Neural cell (in vitro differentiated cells): ENCODE data around the gene HSD17B4. TPM values are rescaled to one million over a fixed set of nuclear protein-coding genes. Genes with fewer than 3 reads are reported as not detected.

Experiments
- H2AFZ ChIP-seq: fragments of 200-600, 300-800 bp; sonication (generic), shearing (Covaris generic); 2 replicates; pipeline ENCODE4 v1.6.0; 2014; ENCODE audit warnings: low read depth, mild to moderate bottlenecking, antibody characterized with exemption, low read length, moderate library complexity
- H3F3A ChIP-seq: fragments of 200-600 bp; shearing (Covaris generic); 2 replicates; pipeline ENCODE4 v1.6.1; 2016; ENCODE audit warnings: mild to moderate bottlenecking, moderate library complexity, mixed read lengths, antibody characterized with exemption, low read length; ENCODE audit not compliant: insufficient read depth, poor library complexity, severe bottlenecking
- H3K27ac ChIP-seq: fragments of 200-600, 300-800 bp; sonication (generic), shearing (Covaris generic); 2 replicates; pipeline ENCODE4 v1.5.1; 2014; ENCODE audit warnings: mild to moderate bottlenecking, low read length, moderate library complexity
- H3K27me3 ChIP-seq: fragments of 300-800, 200-600 bp; sonication (generic), shearing (Covaris generic); 2 replicates; pipeline ENCODE4 v1.6.0; 2014; ENCODE audit warnings: mild to moderate bottlenecking, low read depth, low read length, moderate library complexity; ENCODE audit not compliant: insufficient read depth
- H3K36me3 ChIP-seq: fragments of 300-800, 200-600 bp; sonication (generic), shearing (Covaris generic); 2 replicates; pipeline ENCODE4 v1.5.1; 2014; ENCODE audit warnings: mild to moderate bottlenecking, antibody characterized with exemption, low read length, moderate library complexity; ENCODE audit not compliant: insufficient read depth
- H3K4me2 ChIP-seq: fragments of 300-800, 200-600 bp; sonication (generic), shearing (Covaris generic); 2 replicates; pipeline ENCODE4 v1.6.0; 2014; ENCODE audit warnings: mild to moderate bottlenecking, low read length
- H3K4me3 ChIP-seq: fragments of 300-800, 200-600 bp; sonication (generic), shearing (Covaris generic); 2 replicates; pipeline ENCODE4 v1.5.1; 2014; ENCODE audit warnings: mild to moderate bottlenecking, low read length, moderate library complexity
- H3K79me2 ChIP-seq: fragments of 200-600 bp; shearing (Covaris generic); replicated peaks from 2 replicates; pipeline ENCODE4 v1.6.0; 2014; ENCODE audit warnings: mild to moderate bottlenecking, low read length, moderate library complexity; ENCODE audit not compliant: insufficient read depth
- H3K9ac ChIP-seq: fragments of 300-800, 200-600 bp; sonication (generic), shearing (Covaris generic); 2 replicates; pipeline ENCODE4 v1.6.1; 2016; ENCODE audit warnings: mild to moderate bottlenecking, low read length, mixed read lengths
- H3K9me2 ChIP-seq: fragments of 200-600 bp; shearing (Covaris generic); 2 replicates; pipeline ENCODE4 v1.6.1; 2016; ENCODE audit warnings: mild to moderate bottlenecking, low read length, mixed read lengths; ENCODE audit not compliant: insufficient read depth
- H3K9me3 ChIP-seq: fragments of 200-600, 300-800 bp; sonication (generic), shearing (Covaris generic); 2 replicates; pipeline ENCODE4 v1.6.1; 2016; ENCODE audit warnings: mild to moderate bottlenecking, mixed run types, low read length, moderate library complexity, mixed read lengths
- H4K20me1 ChIP-seq: fragments of 200-600 bp; shearing (Covaris generic); 2 replicates; pipeline ENCODE4 v1.6.1; 2016; ENCODE audit warnings: mild to moderate bottlenecking, mixed run types; ENCODE audit not compliant: insufficient read depth
- EP300 ChIP-seq: fragments of 450-650 bp; conservative IDR thresholded peaks from 2 replicates; pipeline ENCODE4 v1.6.1; 2014; ENCODE audit warnings: antibody characterized with exemption, mild to moderate bottlenecking, moderate library complexity; ENCODE audit not compliant: poor library complexity, severe bottlenecking
- EZH2 ChIP-seq: fragments of 200-600, 300-800 bp; shearing (Covaris generic), sonication (generic); IDR thresholded peaks from 2 replicates; pipeline ENCODE4 v1.6.1; 2014; ENCODE audit warnings: antibody characterized with exemption, low read length, borderline replicate concordance, mild to moderate bottlenecking; ENCODE audit not compliant: insufficient read depth, poor library complexity, severe bottlenecking
- MXI1 ChIP-seq: fragments of 450-650 bp; conservative IDR thresholded peaks from 2 replicates; pipeline ENCODE4 v1.6.1; 2014; ENCODE audit warnings: antibody characterized with exemption, mild to moderate bottlenecking; ENCODE audit not compliant: poor library complexity, severe bottlenecking
- POLR2AphosphoS5 ChIP-seq: IDR thresholded peaks from 2 replicates; pipeline ENCODE4 v1.6.1; 2012
- RAD21 ChIP-seq: fragments of 450-650 bp; conservative IDR thresholded peaks from 2 replicates; pipeline ENCODE4 v1.6.1; 2014; ENCODE audit warnings: antibody characterized with exemption, mild to moderate bottlenecking, moderate library complexity
- REST ChIP-seq: IDR thresholded peaks from 2 replicates; pipeline ENCODE4 v1.6.1; 2012; ENCODE audit warnings: borderline replicate concordance
- SMC3 ChIP-seq: fragments of 450-650 bp; conservative IDR thresholded peaks from 2 replicates; pipeline ENCODE4 v1.6.1; 2014; ENCODE audit warnings: antibody characterized with exemption, mild to moderate bottlenecking, moderate library complexity; ENCODE audit not compliant: poor library complexity
- TAF1 ChIP-seq: IDR thresholded peaks from 2 replicates; pipeline ENCODE4 v1.6.1; 2012; ENCODE audit warnings: low read depth
- polyA plus RNA-seq: library from polyadenylated mRNA; depleted of rRNA; stranded (reverse); fragments of >200 nt; gene quantifications from 2 replicates; pipeline ENCODE4 v1.2.3, GENCODE V29; 2014
- TF ChIP-seq, protein P1 (sequence below): fragments of 450-650 bp; IDR thresholded peaks from 2 replicates; pipeline ENCODE4 v1.5.1; 2014; ENCODE audit warnings: antibody characterized with exemption, mild to moderate bottlenecking, moderate library complexity; ENCODE audit not compliant: poor library complexity, severe bottlenecking

HSD17B4 gene
- polyA plus RNA-seq, 1 donor from 2014 or later: 244 TPM

- Histone ChIP-seq H3K36me3 (no peaks in the 10 kb centered on the region), H3F3A (no peaks in the 10 kb centered on the region), H3K4me3 (no peak overlapping the region), H3K9me3 (no peaks in the 10 kb centered on the region), H4K20me1 (no peaks in the 10 kb centered on the region), H3K9ac (no peak overlapping the region), H3K9me2 (no peaks in the 10 kb centered on the region), H3K4me2 (no peak overlapping the region), H3K27ac (no peak overlapping the region), H3K79me2 (no peaks in the 10 kb centered on the region), H3K27me3 (no peaks in the 10 kb centered on the region), H2AFZ (no peak overlapping the region)
- TF ChIP-seq EP300: no peak
- TF ChIP-seq TAF1: no peak
- TF ChIP-seq POLR2AphosphoS5: no peak
- TF ChIP-seq EZH2: no peak
- TF ChIP-seq RAD21: no peak
- TF ChIP-seq SMC3: no peak
- TF ChIP-seq REST: no peak
- no peak for TF ChIP-seq MXI1
- TF ChIP-seq, protein P1, sequence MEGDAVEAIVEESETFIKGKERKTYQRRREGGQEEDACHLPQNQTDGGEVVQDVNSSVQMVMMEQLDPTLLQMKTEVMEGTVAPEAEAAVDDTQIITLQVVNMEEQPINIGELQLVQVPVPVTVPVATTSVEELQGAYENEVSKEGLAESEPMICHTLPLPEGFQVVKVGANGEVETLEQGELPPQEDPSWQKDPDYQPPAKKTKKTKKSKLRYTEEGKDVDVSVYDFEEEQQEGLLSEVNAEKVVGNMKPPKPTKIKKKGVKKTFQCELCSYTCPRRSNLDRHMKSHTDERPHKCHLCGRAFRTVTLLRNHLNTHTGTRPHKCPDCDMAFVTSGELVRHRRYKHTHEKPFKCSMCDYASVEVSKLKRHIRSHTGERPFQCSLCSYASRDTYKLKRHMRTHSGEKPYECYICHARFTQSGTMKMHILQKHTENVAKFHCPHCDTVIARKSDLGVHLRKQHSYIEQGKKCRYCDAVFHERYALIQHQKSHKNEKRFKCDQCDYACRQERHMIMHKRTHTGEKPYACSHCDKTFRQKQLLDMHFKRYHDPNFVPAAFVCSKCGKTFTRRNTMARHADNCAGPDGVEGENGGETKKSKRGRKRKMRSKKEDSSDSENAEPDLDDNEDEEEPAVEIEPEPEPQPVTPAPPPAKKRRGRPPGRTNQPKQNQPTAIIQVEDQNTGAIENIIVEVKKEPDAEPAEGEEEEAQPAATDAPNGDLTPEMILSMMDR: no peak
These were observed 126.6 kb downstream of the HSD17B4 start for GRCh38 chr5:119578937-119579336.

GRCh38 chr5:119582987-119583386, 130.7 kb downstream of the HSD17B4 start:
- Histone ChIP-seq H3F3A (no peaks in the 10 kb centered on the region), H3K36me3 (no peaks in the 10 kb centered on the region), H2AFZ (no peak overlapping the region), H4K20me1 (no peaks in the 10 kb centered on the region), H3K9ac (no peak overlapping the region), H3K9me2 (no peaks in the 10 kb centered on the region), H3K79me2 (no peaks in the 10 kb centered on the region), H3K9me3 (no peaks in the 10 kb centered on the region), H3K27me3 (no peaks in the 10 kb centered on the region), H3K4me3 (no peak overlapping the region), H3K27ac (no peak overlapping the region), H3K4me2 (no peak overlapping the region)
- TF ChIP-seq MXI1: no peak
- no peak for TF ChIP-seq EZH2
- TF ChIP-seq RAD21: no peak
- no peak for TF ChIP-seq EP300
- TF ChIP-seq POLR2AphosphoS5: no peak
- TF ChIP-seq SMC3: no peak
- no peak for TF ChIP-seq TAF1
- TF ChIP-seq REST: no peak
- TF ChIP-seq, protein P1: no peak
